Measurements from ENCODE around the gene SULT2B1.

SULT2B1 gene

DNA sequence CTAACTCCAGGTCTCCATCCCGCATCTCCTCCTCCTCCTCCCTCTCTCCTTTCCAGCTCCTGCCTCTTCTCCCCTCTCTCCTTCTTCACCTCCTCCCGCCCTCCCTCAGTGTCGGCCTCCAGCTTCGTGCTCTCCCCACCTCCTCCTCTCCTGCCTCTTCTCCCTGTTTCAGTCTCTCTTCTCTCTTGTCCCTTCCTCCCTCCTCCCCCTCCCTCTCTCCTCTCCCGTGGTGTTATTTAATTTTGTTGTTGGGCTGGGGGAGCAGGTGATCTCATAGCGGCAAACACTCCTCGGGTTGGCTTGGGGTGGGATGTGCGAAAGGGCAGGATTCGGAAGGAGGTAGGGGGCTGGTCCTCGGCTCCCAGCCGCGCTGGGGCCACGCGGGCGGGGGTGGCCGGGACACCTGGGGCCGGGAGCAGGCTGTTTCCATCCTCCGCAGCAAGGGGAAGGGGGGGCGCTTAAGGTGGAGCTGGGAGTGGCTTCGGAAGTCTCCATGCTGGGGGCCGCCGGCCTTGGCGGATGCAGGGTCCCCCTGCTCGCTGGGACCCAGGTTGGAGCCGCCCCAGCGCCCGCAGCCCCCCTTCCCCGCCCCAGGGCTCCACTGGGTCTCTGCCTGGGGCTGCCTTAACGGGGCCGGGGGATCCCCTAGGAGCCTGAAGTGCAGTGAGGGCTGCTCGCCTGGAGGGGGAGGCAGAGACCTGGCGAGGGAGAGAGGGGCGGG is 94.2 kb downstream of the SULT2B1 start, which contains the start of gene CA11:
TSS of gene CA11 (minus strand) at position 187 of the 721 bp plus-strand sequence. CDS start 555 bp downstream, outside the sequence.
- in situ Hi-C loops (cut with MboI; ENCODE audit: low sequenced_read_pairs): loop anchor here (5.0 to 10.0 kb wide), 2 partner anchors 191 to 319 kb away; partner anchors contain the start of genes FTL and HSD17B14
- Histone ChIP-seq H3K4me3 (peak within 1 kb of the TSS; percentile 40), H3K36me3 (replicated peaks) (no peaks in the 10 kb centered on the region), H3K4me1 (peaks cover 15% of the 10 kb centered on the region), H3K27me3 (ENCODE audit: low read depth) (no peaks in the 10 kb centered on the region), H3K9me3 (no peaks in the 10 kb centered on the region)
- peak; percentile 88 to 97 for DNase-seq (ENCODE audit: low spot score in 2 of 2)

DNA sequence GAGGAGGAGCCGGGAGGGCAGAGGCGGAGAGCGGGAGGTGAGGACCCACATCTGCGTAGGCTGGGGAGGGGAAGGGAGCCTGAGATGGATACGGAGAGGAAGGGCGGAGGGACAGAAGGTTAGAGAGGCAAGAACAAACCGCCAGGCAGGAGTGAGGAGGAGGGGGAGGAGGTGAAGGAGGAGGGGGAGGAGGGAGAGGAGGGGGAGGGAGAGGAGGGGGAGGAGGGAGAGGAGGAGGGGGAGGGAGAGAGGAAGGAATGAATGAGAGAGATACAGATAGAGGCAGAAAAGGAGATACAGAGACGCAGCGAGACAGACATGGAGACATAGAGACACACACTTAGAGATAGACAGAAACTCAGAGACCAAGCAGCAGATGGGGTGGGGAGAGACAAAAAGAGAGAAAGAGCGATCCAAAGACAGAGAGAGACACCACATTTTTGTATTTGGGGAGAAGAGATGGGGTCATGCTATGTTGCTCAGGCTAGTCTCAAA is 94.8 kb downstream of the SULT2B1 start:
- in situ Hi-C loops (cut with MboI; ENCODE audit: low sequenced_read_pairs): loop anchor here (5.0 to 10.0 kb wide), 2 partner anchors 191 to 318 kb away; partner anchors contain the start of genes FTL and HSD17B14
- no peaks in the 10 kb centered on the region for H3K27me3 ChIP-seq (ENCODE audit: low read depth)
- no peaks in the 10 kb centered on the region for H3K36me3 ChIP-seq (replicated peaks)
- H3K9me3 ChIP-seq: no peaks in the 10 kb centered on the region
- DNase-seq (ENCODE audit: low spot score in 2 of 2): no peak
- peak overlapping the region; percentile 40 for H3K4me3 ChIP-seq
- peaks cover 15% of the 10 kb centered on the region for H3K4me1 ChIP-seq

DNA sequence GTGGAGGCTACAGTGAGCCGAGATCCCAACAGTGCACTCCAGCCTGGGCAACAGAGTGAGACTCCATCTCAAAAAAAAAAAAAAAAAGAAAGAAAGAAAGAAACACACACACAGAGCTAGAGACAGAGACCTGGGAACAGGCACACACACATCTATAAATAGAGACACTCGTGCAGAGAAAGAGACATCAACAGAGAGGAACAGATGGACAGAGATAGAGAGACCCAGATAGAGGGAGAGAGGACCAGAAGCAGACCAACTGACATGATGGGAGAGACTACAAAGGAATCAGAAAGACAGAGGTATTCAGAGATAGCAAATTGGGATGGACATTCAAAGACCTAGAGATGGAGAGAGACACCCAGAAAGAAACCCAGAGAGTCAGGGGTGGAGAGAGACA is 96.2 kb downstream of the SULT2B1 start:
- in situ Hi-C loops (cut with MboI; ENCODE audit: low sequenced_read_pairs): loop anchor here (5.0 to 10.0 kb wide), 2 partner anchors 189 to 317 kb away; partner anchors contain the start of genes FTL and HSD17B14
- DNase-seq (ENCODE audit: low spot score in 2 of 2): no peak
- Histone ChIP-seq H3K27me3 (ENCODE audit: low read depth) (no peaks in the 10 kb centered on the region), H3K4me1 (peaks cover 15% of the 10 kb centered on the region), H3K36me3 (replicated peaks) (no peaks in the 10 kb centered on the region), H3K4me3 (no peak overlapping the region), H3K9me3 (no peaks in the 10 kb centered on the region)
